HepG2 (cell line): ENCODE results near the gene SCGB3A2. TPM values are rescaled to one million over a fixed set of nuclear protein-coding genes. Genes with fewer than 3 reads are reported as not detected.

Source experiments
- ATAC-seq: fragments of 200-7000 bp; cut with Tn5 transposase; 3 replicates; pipeline ENCODE4 v1.9.1; 2020; ENCODE audit warnings: mild to moderate bottlenecking, moderate library complexity
- BruUV-seq: library from RNA; stranded (reverse); fragments of 400-500 nt; replicated peaks from 2 replicates; lab custom pipeline; 2021; lab: Mats Ljungman, UMichigan
- CTCF ChIA-PET: fragments of 300-600 bp; formaldehyde crosslinking; extraction: SDS; loops from one replicate; lab custom pipeline; 2021; ENCODE audit warnings: low total read pairs, inconsistent platforms, low intra/inter-chr PET ratio; lab: Yijun Ruan, JAX
- POLR2A ChIA-PET: fragments of 350-600 bp; sonication (Branson Sonifier 250); formaldehyde crosslinking; loops from one replicate; lab custom pipeline; 2020; ENCODE audit warnings: antibody characterized with exemption, inconsistent platforms; lab: Yijun Ruan, JAX
- DNase-seq: peaks from one replicate; pipeline ENCODE4 v3.0.0-alpha.2; 2015; ENCODE audit warnings: low spot score
- FAIRE-seq: peaks from 3 replicates; lab custom pipeline; 2011; peaks lifted over from hg19 to GRCh38; lab: Jason Lieb, UNC
- H2AFZ ChIP-seq: one replicate; pipeline ENCODE4 v1.6.1; 2011; ENCODE audit warnings: low read length, inconsistent platforms
- H3K27ac ChIP-seq: fragments of 300-600 bp; 3 replicates; pipeline ENCODE4 v1.8.0; 2011; ENCODE audit warnings: mixed run types, mild to moderate bottlenecking, mixed read lengths, low read length, inconsistent platforms; ENCODE audit not compliant: insufficient read depth; ENCODE audit errors: extremely low read length
- H3K27me3 ChIP-seq, 2 experiments: fragments of 200-600 bp in 1 of 2; 2 replicates in 1 of 2; 3 replicates in 1 of 2; pipeline versions ENCODE4 v1.6.0 to v1.8.0; 2011; ENCODE audit warnings: low read length in 2 of 2, mild to moderate bottlenecking in 2 of 2, moderate library complexity in 2 of 2, inconsistent platforms in 1 of 2; ENCODE audit not compliant: insufficient read depth in 2 of 2, control insufficient read depth in 1 of 2
- H3K36me3 ChIP-seq, 2 experiments: fragments of 200-600 bp in 1 of 2; replicated peaks in 1 of 2; 2 replicates in 1 of 2; 3 replicates in 1 of 2; pipeline versions ENCODE4 v1.5.1 to v1.8.0; 2011; ENCODE audit warnings: low read length in 2 of 2, inconsistent platforms in 1 of 2; ENCODE audit not compliant: insufficient read depth in 2 of 2, control insufficient read depth in 1 of 2
- H3K4me1 ChIP-seq: 2 replicates; pipeline ENCODE4 v1.5.1; 2012; ENCODE audit warnings: low read length, inconsistent platforms; ENCODE audit not compliant: insufficient read depth
- H3K4me2 ChIP-seq: 2 replicates; pipeline ENCODE4 v1.6.0; 2011; ENCODE audit warnings: low read depth, low read length, inconsistent platforms
- H3K4me3 ChIP-seq, 3 experiments: fragments of 200-600 bp in 1 of 3; sonication (generic), shearing (Covaris generic) in 1 of 3; replicated peaks in 1 of 3; 2 replicates each; pipeline ENCODE4 v1.5.1; 2011 to 2016; ENCODE audit warnings: low read length in 3 of 3, inconsistent platforms in 2 of 3, low read depth in 2 of 3, mild to moderate bottlenecking in 2 of 3, control low read depth in 1 of 3, mixed read lengths in 1 of 3; ENCODE audit not compliant: insufficient read depth in 1 of 3
- H3K79me2 ChIP-seq: one replicate; pipeline ENCODE4 v1.6.1; 2011; ENCODE audit warnings: low read length, inconsistent platforms; ENCODE audit not compliant: insufficient read depth
- H3K9ac ChIP-seq: 2 replicates; pipeline ENCODE4 v1.6.0; 2011; ENCODE audit warnings: mild to moderate bottlenecking, low read depth, low read length, inconsistent platforms; ENCODE audit not compliant: insufficient read depth
- H3K9me3 ChIP-seq: 2 replicates; pipeline ENCODE4 v1.5.1; 2012; ENCODE audit warnings: mild to moderate bottlenecking, low read length
- H4K20me1 ChIP-seq: 2 replicates; pipeline ENCODE4 v1.6.0; 2011; ENCODE audit warnings: inconsistent platforms, mild to moderate bottlenecking, low read length, moderate library complexity; ENCODE audit not compliant: insufficient read depth
- CHD2 ChIP-seq: IDR thresholded peaks from 2 replicates; pipeline ENCODE4 v1.6.1; 2011; ENCODE audit warnings: low read depth, low read length, improper control_type of control experiment
- MIXL1 ChIP-seq: IDR thresholded peaks from 2 replicates; pipeline ENCODE4 v1.6.1; 2016
- SALL1 ChIP-seq: sonication (generic); formaldehyde crosslinking; IDR thresholded peaks from 2 replicates; pipeline ENCODE4 v1.8.0; 2022; ENCODE audit warnings: mild to moderate bottlenecking, missing genetic modification reagents
- ZBTB33 ChIP-seq: sonication (generic); formaldehyde crosslinking; IDR thresholded peaks from 2 replicates; pipeline ENCODE4 v1.4.0; 2020; ENCODE audit warnings: missing genetic modification reagents
- WGBS: methylation state at CpG from one replicate; pipeline ENCODE4 v1.1.6; 2017; ENCODE audit warnings: low lambda C conversion rate; 5-methylcytosine and 5-hydroxymethylcytosine counted together
- in situ Hi-C: cut with HindIII; loops from 2 replicates; pipeline ENCODE4 v1.10.0; 2017; ENCODE audit warnings: low pct_unique_long_range_greater_than_20kb; ENCODE audit not compliant: extremely low pct_ligation_motif_present
- intact Hi-C: fragments of 100-400 bp; cut with micrococcal nuclease; formaldehyde crosslinking; loops from one replicate; pipeline ENCODE4 v1.10.0; 2022; ENCODE audit not compliant: unreplicated experiment
- polyA plus RNA-seq, 8 experiments: library from polyadenylated mRNA; depleted of rRNA in 3 of 8; stranded (reverse) in 7 of 8; unstranded in 1 of 8; fragments of >200 nt; fragmentation: Illumina TruSeq in 4 of 8; extraction: Trizol in 4 of 8; gene quantifications; 2 replicates each; pipeline versions ENCODE4 v1.2.1 to v1.2.3, GENCODE V29; 2011 to 2016; ENCODE audit warnings: low read depth in 4 of 8, missing spikeins in 1 of 8, mixed read lengths in 1 of 8; ENCODE audit not compliant: insufficient read depth in 1 of 8
- total RNA-seq, 5 experiments: library from RNA; depleted of rRNA; stranded (reverse); fragments of >200 nt; fragmentation: Illumina TruSeq; extraction: Trizol; gene quantifications; 2 replicates each; pipeline ENCODE4 v1.2.3, GENCODE V29; 2016; ENCODE audit warnings: low read depth in 1 of 5
- TF ChIP-seq, protein P1 (sequence below): IDR thresholded peaks from 2 replicates; pipeline ENCODE4 v1.6.1; 2016; ENCODE audit warnings: mild to moderate bottlenecking, missing biosample characterization, missing genetic modification reagents
- TF ChIP-seq, protein P2 (sequence below): sonication (generic); formaldehyde crosslinking; IDR thresholded peaks from 2 replicates; pipeline ENCODE4 v1.4.0; 2020; ENCODE audit warnings: missing genetic modification reagents; ENCODE audit errors: not compliant biosample characterization
- TF ChIP-seq, protein P3 (sequence below): IDR thresholded peaks from 2 replicates; pipeline ENCODE4 v1.6.1; 2016; ENCODE audit warnings: missing biosample characterization, missing genetic modification reagents, low read depth

SCGB3A2 gene
- total and polyA plus RNA-seq, 2 of the 13 experiments (the other 11 are each of a cell fraction or from before 2014, with no cell fraction given): not detected

DNA sequence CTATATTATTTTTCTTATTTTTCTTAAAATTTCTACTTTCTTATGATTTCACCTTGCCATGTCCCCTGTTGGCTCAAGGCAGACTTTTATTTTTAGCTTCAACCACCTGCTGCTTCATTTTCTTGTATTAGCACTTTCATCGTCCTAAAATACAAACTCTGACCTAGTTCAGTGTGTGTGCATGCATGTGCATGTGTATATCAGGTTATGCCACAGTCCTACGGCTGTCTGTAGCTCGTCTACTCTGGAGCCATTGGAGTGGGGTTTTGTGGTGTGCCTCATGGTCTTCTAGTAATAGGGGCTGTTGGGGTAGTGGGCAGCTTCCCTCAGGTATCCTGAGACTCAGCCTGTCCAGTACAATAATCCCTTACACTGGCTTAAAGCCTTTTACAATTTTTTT is 33.7 kb upstream of the SCGB3A2 start (continued):
- TF ChIP-seq, protein P1, sequence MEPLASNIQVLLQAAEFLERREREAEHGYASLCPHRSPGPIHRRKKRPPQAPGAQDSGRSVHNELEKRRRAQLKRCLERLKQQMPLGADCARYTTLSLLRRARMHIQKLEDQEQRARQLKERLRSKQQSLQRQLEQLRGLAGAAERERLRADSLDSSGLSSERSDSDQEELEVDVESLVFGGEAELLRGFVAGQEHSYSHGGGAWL: no peak

DNA sequence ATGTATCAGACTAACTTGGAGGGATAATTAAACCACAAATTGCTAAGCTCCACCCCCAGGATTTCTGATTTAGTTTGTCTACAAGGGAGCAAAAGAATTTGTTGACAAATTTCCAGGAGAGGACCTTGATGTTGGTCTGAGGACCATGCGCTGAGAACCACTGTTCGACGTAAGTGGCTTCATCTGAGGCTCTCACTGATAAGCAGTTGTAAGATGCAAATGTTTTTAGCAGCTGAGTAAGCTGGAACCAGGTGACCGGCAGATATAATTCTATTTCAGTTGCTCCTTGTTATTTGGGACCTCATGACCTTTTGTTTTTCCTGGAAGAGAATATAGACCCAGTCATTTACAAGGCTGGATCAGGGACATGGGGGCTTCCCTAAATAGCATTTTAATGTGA is 32.9 kb upstream of the SCGB3A2 start:
- no TSS peak for BruUV-seq
- no peak for ATAC-seq
- in situ Hi-C loops: no loop called here

More for the DNA sequence above, 32.9 kb upstream of the SCGB3A2 start:
- no peak overlapping the region for H3K4me3 ChIP-seq
- FAIRE-seq (no peak), DNase-seq (no peak)
- WGBS: 69% methylated on average over 4 of the region's 4 CpGs
- intact Hi-C loops: no loop called here
- TF ChIP-seq, protein P2, sequence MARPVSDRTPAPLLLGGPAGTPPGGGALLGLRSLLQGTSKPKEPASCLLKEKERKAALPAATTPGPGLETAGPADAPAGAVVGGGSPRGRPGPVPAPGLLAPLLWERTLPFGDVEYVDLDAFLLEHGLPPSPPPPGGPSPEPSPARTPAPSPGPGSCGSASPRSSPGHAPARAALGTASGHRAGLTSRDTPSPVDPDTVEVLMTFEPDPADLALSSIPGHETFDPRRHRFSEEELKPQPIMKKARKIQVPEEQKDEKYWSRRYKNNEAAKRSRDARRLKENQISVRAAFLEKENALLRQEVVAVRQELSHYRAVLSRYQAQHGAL (CRISPR knock-in tag): no peak
- TF ChIP-seq CHD2 (no peak), SALL1 (CRISPR knock-in tag) (no peak), ZBTB33 (CRISPR knock-in tag) (no peak), MIXL1 (CRISPR knock-in tag) (no peak)
- TF ChIP-seq, protein P3, sequence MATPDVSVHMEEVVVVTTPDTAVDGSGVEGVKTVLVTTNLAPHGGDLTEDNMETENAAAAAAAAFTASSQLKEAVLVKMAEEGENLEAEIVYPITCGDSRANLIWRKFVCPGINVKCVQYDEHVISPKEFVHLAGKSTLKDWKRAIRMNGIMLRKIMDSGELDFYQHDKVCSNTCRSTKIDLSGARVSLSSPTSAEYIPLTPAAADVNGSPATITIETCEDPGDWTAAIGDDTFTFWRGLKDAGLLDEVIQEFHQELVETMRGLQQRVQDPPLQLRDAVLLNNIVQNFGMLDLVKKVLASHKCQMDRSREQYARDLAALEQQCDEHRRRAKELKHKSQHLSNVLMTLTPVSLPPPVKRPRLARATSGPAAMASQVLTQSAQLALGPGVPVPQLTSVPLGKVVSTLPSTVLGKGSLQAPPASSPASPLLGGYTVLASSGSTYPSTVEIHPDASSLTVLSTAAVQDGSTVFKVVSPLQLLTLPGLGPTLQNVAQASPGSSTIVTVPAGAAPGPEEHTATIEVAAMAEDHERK: no peak
- TF ChIP-seq, all 625 proteins: peak for 0
- Histone ChIP-seq H3K9me3 (no peaks in the 10 kb centered on the region), H3K27ac (no peak overlapping the region), H4K20me1 (no peaks in the 10 kb centered on the region), H3K4me1 (no peaks in the 10 kb centered on the region), H3K36me3 (no peaks in the 10 kb centered on the region), H3K4me2 (no peak overlapping the region), H3K9ac (no peak overlapping the region), H2AFZ (no peak overlapping the region), H3K27me3 (no peaks in the 10 kb centered on the region; a peak in 1 of 5 replicates), H3K79me2 (no peaks in the 10 kb centered on the region)
- POLR2A ChIA-PET: no interaction called here
- CTCF ChIA-PET: no interaction called here
